HEK293 (cell line): ENCODE results near the gene RASGRP3.
A peak's percentile ranks its signal among the peaks of the same experiment; 100 is the strongest.

Experiments
- CTCF ChIA-PET: fragments of 350-600 bp; formaldehyde crosslinking; extraction: SDS; loops from one replicate; lab custom pipeline; 2021; ENCODE audit warnings: antibody characterized with exemption; lab: Yijun Ruan, JAX
- POLR2A ChIA-PET: fragments of 300-600 bp; formaldehyde crosslinking; extraction: SDS; loops from one replicate; lab custom pipeline; 2020; ENCODE audit warnings: antibody characterized with exemption, inconsistent platforms; lab: Yijun Ruan, JAX
- H3K27ac ChIP-seq: fragments of 200-500 bp; sonication (Bioruptor generic); 2 replicates; pipeline ENCODE4 v1.5.1; 2014; ENCODE audit warnings: low read depth, low read length, control low read depth, inconsistent platforms; ENCODE audit errors: extremely low read depth
- H3K36me3 ChIP-seq, 2 experiments: fragments of 200-500 bp in 1 of 2; sonication (Bioruptor generic) in 1 of 2; 1 replicate in 1 of 2; 2 replicates in 1 of 2; pipeline ENCODE4 v1.5.1; 2014 to 2017; ENCODE audit warnings: inconsistent platforms in 2 of 2, low read length in 2 of 2; ENCODE audit not compliant: control insufficient read depth in 2 of 2, insufficient read depth in 1 of 2
- H3K4me1 ChIP-seq: fragments of 200-500 bp; sonication (Bioruptor generic); 2 replicates; pipeline ENCODE4 v1.5.1; 2014; ENCODE audit warnings: mild to moderate bottlenecking, low read length, inconsistent platforms; ENCODE audit not compliant: control insufficient read depth, insufficient read depth
- H3K4me3 ChIP-seq: 2 replicates; pipeline ENCODE4 v1.5.1; 2011; ENCODE audit warnings: low read depth, mild to moderate bottlenecking, control low read depth, low read length, moderate library complexity
- H3K9me3 ChIP-seq: fragments of 200-500 bp; sonication (Bioruptor generic); 2 replicates; pipeline ENCODE4 v1.5.1; 2014; ENCODE audit warnings: low read depth, low read length, inconsistent platforms; ENCODE audit not compliant: control insufficient read depth, insufficient read depth
- EGR2 ChIP-seq: fragments of 450-650 bp; formaldehyde crosslinking; IDR thresholded peaks from 2 replicates; pipeline ENCODE4 v1.5.1; 2016; ENCODE audit warnings: low read depth, missing biosample characterization, missing genetic modification characterization
- GLI4 ChIP-seq: fragments of 450-650 bp; formaldehyde crosslinking; IDR thresholded peaks from 2 replicates; pipeline ENCODE4 v1.5.1; 2016; ENCODE audit warnings: missing biosample characterization, missing genetic modification characterization
- KLF9 ChIP-seq: fragments of 450-650 bp; formaldehyde crosslinking; IDR thresholded peaks from 2 replicates; pipeline ENCODE4 v1.5.1; 2016; ENCODE audit warnings: missing biosample characterization, missing genetic modification characterization, low read depth
- OSR2 ChIP-seq: fragments of 450-650 bp; formaldehyde crosslinking; IDR thresholded peaks from 2 replicates; pipeline ENCODE4 v1.5.1; 2016; ENCODE audit warnings: missing biosample characterization, missing genetic modification characterization
- SP2 ChIP-seq: fragments of 450-650 bp; formaldehyde crosslinking; IDR thresholded peaks from 2 replicates; pipeline ENCODE4 v1.5.1; 2016; ENCODE audit warnings: missing biosample characterization, missing genetic modification characterization
- TCF7L2 ChIP-seq: IDR thresholded peaks from 2 replicates; pipeline ENCODE4 v1.6.1; 2011; ENCODE audit warnings: low read depth, mild to moderate bottlenecking, inconsistent platforms, low read length, moderate library complexity, borderline replicate concordance
- ZFP37 ChIP-seq: fragments of 450-650 bp; formaldehyde crosslinking; IDR thresholded peaks from 2 replicates; pipeline ENCODE4 v1.5.1; 2016; ENCODE audit warnings: missing biosample characterization, missing genetic modification characterization
- ZNF146 ChIP-seq: fragments of 450-650 bp; formaldehyde crosslinking; IDR thresholded peaks from 2 replicates; pipeline ENCODE4 v1.5.1; 2016; ENCODE audit warnings: missing biosample characterization, missing genetic modification characterization
- ZNF155 ChIP-seq: fragments of 450-650 bp; formaldehyde crosslinking; IDR thresholded peaks from 2 replicates; pipeline ENCODE4 v1.5.1; 2016; ENCODE audit warnings: missing biosample characterization, missing genetic modification characterization
- ZNF184 ChIP-seq: fragments of 450-650 bp; IDR thresholded peaks from 2 replicates; pipeline ENCODE4 v1.5.1; 2018; ENCODE audit warnings: missing biosample characterization, mild to moderate bottlenecking, missing genetic modification characterization
- ZNF311 ChIP-seq: fragments of 450-650 bp; formaldehyde crosslinking; IDR thresholded peaks from 2 replicates; pipeline ENCODE4 v1.5.1; 2017; ENCODE audit warnings: missing biosample characterization, missing genetic modification characterization, borderline replicate concordance
- ZNF433 ChIP-seq: fragments of 450-650 bp; formaldehyde crosslinking; IDR thresholded peaks from 2 replicates; pipeline ENCODE4 v1.5.1; 2016; ENCODE audit warnings: missing biosample characterization, missing genetic modification characterization, low read depth
- ZNF473 ChIP-seq: fragments of 450-650 bp; formaldehyde crosslinking; IDR thresholded peaks from 2 replicates; pipeline ENCODE4 v1.5.1; 2017; ENCODE audit warnings: missing biosample characterization, missing genetic modification characterization
- ZNF555 ChIP-seq: fragments of 450-650 bp; formaldehyde crosslinking; conservative IDR thresholded peaks from 2 replicates; pipeline ENCODE4 v1.5.1; 2017; ENCODE audit warnings: missing biosample characterization, mild to moderate bottlenecking, missing genetic modification characterization, inconsistent platforms
- ZNF624 ChIP-seq: fragments of 450-650 bp; formaldehyde crosslinking; IDR thresholded peaks from 2 replicates; pipeline ENCODE4 v1.5.1; 2017; ENCODE audit warnings: missing biosample characterization, missing genetic modification characterization
- ZNF626 ChIP-seq: fragments of 450-650 bp; sonication (Bioruptor Pico); formaldehyde crosslinking; IDR thresholded peaks from 2 replicates; pipeline ENCODE4 v1.5.1; 2018; ENCODE audit warnings: missing biosample characterization, missing genetic modification characterization, inconsistent platforms
- ZNF629 ChIP-seq: fragments of 450-650 bp; formaldehyde crosslinking; IDR thresholded peaks from 2 replicates; pipeline ENCODE4 v1.5.1; 2017; ENCODE audit warnings: missing biosample characterization, missing genetic modification characterization
- ZNF664 ChIP-seq: fragments of 450-650 bp; formaldehyde crosslinking; IDR thresholded peaks from 2 replicates; pipeline ENCODE4 v1.5.1; 2016; ENCODE audit warnings: missing biosample characterization, missing genetic modification characterization
- ZNF701 ChIP-seq: fragments of 450-650 bp; formaldehyde crosslinking; IDR thresholded peaks from 2 replicates; pipeline ENCODE4 v1.5.1; 2016; ENCODE audit warnings: missing biosample characterization, missing genetic modification characterization
- ZNF747 ChIP-seq: fragments of 450-650 bp; formaldehyde crosslinking; IDR thresholded peaks from 2 replicates; pipeline ENCODE4 v1.5.1; 2016; ENCODE audit warnings: missing biosample characterization, missing genetic modification characterization
- ZNF777 ChIP-seq: fragments of 450-650 bp; formaldehyde crosslinking; IDR thresholded peaks from 2 replicates; pipeline ENCODE4 v1.5.1; 2017; ENCODE audit warnings: missing biosample characterization, missing genetic modification characterization, borderline replicate concordance
- ZNF830 ChIP-seq: fragments of 450-650 bp; IDR thresholded peaks from 2 replicates; pipeline ENCODE4 v1.5.0; 2018; ENCODE audit warnings: missing biosample characterization, missing genetic modification characterization, low read depth, mild to moderate bottlenecking, moderate library complexity
- TF ChIP-seq, protein P1 (sequence below): fragments of 450-650 bp; formaldehyde crosslinking; IDR thresholded peaks from 2 replicates; pipeline ENCODE4 v1.5.1; 2016; ENCODE audit warnings: missing biosample characterization, missing genetic modification characterization
- TF ChIP-seq, protein P2 (sequence below): fragments of 450-650 bp; formaldehyde crosslinking; IDR thresholded peaks from 2 replicates; pipeline ENCODE4 v1.5.1; 2016; ENCODE audit warnings: missing biosample characterization, missing genetic modification characterization, borderline replicate concordance
- TF ChIP-seq, protein P3 (sequence below): fragments of 450-650 bp; formaldehyde crosslinking; optimal IDR thresholded peaks from 2 replicates; pipeline ENCODE3; 2016; ENCODE audit warnings: missing biosample characterization, mild to moderate bottlenecking, missing genetic modification characterization
- TF ChIP-seq, protein P4 (sequence below): fragments of 450-650 bp; formaldehyde crosslinking; IDR thresholded peaks from 2 replicates; pipeline ENCODE4 v1.5.1; 2016; ENCODE audit warnings: missing biosample characterization, missing genetic modification characterization

RASGRP3 gene

DNA sequence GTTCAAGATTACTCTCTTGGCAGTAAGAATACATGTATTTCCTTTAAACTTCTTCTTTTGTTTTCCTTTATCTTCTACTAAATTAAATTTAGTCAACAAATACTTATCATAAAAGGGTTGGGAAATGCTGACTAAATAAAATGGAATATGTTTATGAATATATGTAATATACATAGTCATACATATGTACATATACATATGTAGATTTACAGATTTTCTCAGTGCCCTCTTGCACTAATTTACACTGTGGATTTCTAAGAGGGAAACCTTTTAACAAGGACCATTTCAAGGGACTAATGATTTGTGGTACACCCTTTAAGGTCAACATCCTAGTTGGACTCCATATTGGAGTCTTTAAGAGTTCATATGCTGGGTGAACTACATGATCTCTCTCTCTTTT lies 85.4 kb downstream of the RASGRP3 start (continued):
- TF ChIP-seq GLI4 (tag by site-specific recombination) (no peak), ZNF473 (no peak), ZNF747 (tag by site-specific recombination) (no peak)

DNA sequence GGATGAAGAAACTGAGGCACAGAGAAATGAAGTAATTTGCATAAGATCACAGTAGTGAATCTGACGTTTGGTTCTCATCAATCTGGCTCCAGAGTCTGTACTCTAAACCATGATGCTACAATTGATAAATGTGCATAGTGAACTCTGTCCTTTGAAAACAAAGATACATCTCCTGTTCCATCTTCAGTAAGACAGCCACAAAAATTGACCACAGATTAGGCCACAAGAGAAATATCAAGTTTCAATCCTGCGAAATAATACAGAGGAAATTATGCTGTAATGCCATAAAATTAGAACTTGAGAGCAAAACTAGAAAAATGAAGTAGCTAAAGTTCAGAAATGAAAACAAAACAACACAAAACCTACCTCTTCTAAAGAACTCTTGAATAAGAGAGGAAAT lies 94.2 kb downstream of the RASGRP3 start:
- no peaks in the 10 kb centered on the region; a peak in 1 of 3 replicates for H3K36me3 ChIP-seq
- no peak overlapping the region for H3K4me3 ChIP-seq
- H3K27ac ChIP-seq = no peak overlapping the region
- CTCF ChIA-PET = no interaction called here
- no peaks in the 10 kb centered on the region for H3K9me3 ChIP-seq
- no peaks in the 10 kb centered on the region for H3K4me1 ChIP-seq
- TF ChIP-seq ZNF626 (tag by site-specific recombination) (no peak), ZNF433 (tag by site-specific recombination) (no peak), ZNF155 (tag by site-specific recombination) (no peak), OSR2 (tag by site-specific recombination) (no peak), ZNF777 (tag by site-specific recombination) (no peak), TCF7L2 (no peak), KLF9 (tag by site-specific recombination) (no peak), ZNF184 (tag by site-specific recombination) (no peak), ZNF624 (tag by site-specific recombination) (no peak), ZNF629 (tag by site-specific recombination) (no peak), ZNF830 (tag by site-specific recombination) (no peak), ZNF146 (tag by site-specific recombination) (no peak)
- TF ChIP-seq, protein P1, sequence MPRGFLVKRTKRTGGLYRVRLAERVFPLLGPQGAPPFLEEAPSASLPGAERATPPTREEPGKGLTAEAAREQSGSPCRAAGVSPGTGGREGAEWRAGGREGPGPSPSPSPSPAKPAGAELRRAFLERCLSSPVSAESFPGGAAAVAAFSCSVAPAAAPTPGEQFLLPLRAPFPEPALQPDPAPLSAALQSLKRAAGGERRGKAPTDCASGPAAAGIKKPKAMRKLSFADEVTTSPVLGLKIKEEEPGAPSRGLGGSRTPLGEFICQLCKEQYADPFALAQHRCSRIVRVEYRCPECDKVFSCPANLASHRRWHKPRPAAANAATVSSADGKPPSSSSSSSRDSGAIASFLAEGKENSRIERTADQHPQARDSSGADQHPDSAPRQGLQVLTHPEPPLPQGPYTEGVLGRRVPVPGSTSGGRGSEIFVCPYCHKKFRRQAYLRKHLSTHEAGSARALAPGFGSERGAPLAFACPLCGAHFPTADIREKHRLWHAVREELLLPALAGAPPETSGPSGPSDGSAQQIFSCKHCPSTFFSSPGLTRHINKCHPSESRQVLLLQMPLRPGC (tag by site-specific recombination) = no peak
- TF ChIP-seq, protein P2, sequence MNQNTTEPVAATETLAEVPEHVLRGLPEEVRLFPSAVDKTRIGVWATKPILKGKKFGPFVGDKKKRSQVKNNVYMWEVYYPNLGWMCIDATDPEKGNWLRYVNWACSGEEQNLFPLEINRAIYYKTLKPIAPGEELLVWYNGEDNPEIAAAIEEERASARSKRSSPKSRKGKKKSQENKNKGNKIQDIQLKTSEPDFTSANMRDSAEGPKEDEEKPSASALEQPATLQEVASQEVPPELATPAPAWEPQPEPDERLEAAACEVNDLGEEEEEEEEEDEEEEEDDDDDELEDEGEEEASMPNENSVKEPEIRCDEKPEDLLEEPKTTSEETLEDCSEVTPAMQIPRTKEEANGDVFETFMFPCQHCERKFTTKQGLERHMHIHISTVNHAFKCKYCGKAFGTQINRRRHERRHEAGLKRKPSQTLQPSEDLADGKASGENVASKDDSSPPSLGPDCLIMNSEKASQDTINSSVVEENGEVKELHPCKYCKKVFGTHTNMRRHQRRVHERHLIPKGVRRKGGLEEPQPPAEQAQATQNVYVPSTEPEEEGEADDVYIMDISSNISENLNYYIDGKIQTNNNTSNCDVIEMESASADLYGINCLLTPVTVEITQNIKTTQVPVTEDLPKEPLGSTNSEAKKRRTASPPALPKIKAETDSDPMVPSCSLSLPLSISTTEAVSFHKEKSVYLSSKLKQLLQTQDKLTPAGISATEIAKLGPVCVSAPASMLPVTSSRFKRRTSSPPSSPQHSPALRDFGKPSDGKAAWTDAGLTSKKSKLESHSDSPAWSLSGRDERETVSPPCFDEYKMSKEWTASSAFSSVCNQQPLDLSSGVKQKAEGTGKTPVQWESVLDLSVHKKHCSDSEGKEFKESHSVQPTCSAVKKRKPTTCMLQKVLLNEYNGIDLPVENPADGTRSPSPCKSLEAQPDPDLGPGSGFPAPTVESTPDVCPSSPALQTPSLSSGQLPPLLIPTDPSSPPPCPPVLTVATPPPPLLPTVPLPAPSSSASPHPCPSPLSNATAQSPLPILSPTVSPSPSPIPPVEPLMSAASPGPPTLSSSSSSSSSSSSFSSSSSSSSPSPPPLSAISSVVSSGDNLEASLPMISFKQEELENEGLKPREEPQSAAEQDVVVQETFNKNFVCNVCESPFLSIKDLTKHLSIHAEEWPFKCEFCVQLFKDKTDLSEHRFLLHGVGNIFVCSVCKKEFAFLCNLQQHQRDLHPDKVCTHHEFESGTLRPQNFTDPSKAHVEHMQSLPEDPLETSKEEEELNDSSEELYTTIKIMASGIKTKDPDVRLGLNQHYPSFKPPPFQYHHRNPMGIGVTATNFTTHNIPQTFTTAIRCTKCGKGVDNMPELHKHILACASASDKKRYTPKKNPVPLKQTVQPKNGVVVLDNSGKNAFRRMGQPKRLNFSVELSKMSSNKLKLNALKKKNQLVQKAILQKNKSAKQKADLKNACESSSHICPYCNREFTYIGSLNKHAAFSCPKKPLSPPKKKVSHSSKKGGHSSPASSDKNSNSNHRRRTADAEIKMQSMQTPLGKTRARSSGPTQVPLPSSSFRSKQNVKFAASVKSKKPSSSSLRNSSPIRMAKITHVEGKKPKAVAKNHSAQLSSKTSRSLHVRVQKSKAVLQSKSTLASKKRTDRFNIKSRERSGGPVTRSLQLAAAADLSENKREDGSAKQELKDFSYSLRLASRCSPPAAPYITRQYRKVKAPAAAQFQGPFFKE (tag by site-specific recombination) = no peak
- POLR2A ChIA-PET = no interaction called here

DNA sequence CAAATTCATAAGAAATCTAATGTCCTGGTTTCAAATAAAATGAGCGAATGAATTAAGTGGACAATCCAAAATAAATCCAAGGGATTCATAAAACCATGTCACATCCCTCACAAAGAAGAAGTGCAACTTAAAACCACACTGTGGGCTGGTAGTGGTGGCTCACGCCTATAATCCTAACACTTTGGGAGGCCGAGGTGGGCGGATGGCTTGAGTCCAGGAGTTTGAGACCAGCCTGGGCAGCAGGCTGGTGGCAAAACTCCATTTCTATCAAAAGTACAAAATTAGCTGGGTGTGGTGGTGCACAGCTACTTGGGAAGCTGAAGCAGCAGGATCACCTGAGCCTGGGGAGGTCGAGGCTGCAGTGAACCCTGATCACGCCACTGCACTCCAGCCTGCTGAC lies 97.2 kb downstream of the RASGRP3 start:
- ChIA-PET CTCF (interaction anchor here (0.6 to 1.1 kb wide), 3 partner anchors 21 to 815 kb away, joined by 3 read pairs; no protein-coding TSS in a partner anchor), POLR2A (no interaction called here)
- no peaks in the 10 kb centered on the region for H3K9me3 ChIP-seq
- H3K4me1 ChIP-seq = no peaks in the 10 kb centered on the region
- no peaks in the 10 kb centered on the region for H3K36me3 ChIP-seq
- no peak overlapping the region for H3K4me3 ChIP-seq
- H3K27ac ChIP-seq = no peak overlapping the region
- TF ChIP-seq SP2 (tag by site-specific recombination) (no peak), ZFP37 (tag by site-specific recombination) (no peak), ZNF311 (tag by site-specific recombination) (no peak), EGR2 (tag by site-specific recombination) (peak; percentile 57), ZNF664 (tag by site-specific recombination) (no peak), ZNF626 (tag by site-specific recombination) (no peak), ZNF555 (tag by site-specific recombination) (no peak), ZNF701 (no peak)
- TF ChIP-seq, protein P3, sequence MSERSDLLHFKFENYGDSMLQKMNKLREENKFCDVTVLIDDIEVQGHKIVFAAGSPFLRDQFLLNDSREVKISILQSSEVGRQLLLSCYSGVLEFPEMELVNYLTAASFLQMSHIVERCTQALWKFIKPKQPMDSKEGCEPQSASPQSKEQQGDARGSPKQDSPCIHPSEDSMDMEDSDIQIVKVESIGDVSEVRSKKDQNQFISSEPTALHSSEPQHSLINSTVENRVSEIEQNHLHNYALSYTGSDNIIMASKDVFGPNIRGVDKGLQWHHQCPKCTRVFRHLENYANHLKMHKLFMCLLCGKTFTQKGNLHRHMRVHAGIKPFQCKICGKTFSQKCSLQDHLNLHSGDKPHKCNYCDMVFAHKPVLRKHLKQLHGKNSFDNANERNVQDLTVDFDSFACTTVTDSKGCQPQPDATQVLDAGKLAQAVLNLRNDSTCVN (tag by site-specific recombination) = no peak
- TF ChIP-seq, protein P4, sequence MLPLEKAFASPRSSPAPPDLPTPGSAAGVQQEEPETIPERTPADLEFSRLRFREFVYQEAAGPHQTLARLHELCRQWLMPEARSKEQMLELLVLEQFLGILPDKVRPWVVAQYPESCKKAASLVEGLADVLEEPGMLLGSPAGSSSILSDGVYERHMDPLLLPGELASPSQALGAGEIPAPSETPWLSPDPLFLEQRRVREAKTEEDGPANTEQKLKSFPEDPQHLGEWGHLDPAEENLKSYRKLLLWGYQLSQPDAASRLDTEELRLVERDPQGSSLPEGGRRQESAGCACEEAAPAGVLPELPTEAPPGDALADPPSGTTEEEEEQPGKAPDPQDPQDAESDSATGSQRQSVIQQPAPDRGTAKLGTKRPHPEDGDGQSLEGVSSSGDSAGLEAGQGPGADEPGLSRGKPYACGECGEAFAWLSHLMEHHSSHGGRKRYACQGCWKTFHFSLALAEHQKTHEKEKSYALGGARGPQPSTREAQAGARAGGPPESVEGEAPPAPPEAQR (tag by site-specific recombination) = no peak
